T-cell (primary cell): Measurements from ENCODE around the gene SCML1. TPM values are rescaled to one million over a fixed set of nuclear protein-coding genes. Genes with fewer than 3 reads are reported as not detected.

ENCODE experiments used
- ATAC-seq, 4 experiments: fragments of 200-7000 bp in 3 of 4; fragments of 150-1000 bp in 1 of 4; cut with Tn5 transposase; replicated peaks in 1 of 4; 1 replicate in 3 of 4; 2 replicates in 1 of 4; pipeline ENCODE4 v1.10.0; 2021; ENCODE audit warnings: moderate library complexity in 3 of 4, mild to moderate bottlenecking in 2 of 4, moderate number of reproducible peaks in 1 of 4
- CTCF ChIA-PET, 2 donors: fragments of 300-600 bp; sonication (Branson Sonifier 250); formaldehyde crosslinking; loops; one replicate each; lab custom pipeline; 2022; ENCODE audit warnings: antibody characterized with exemption in 2 of 2; lab: Charles Lee
- POLR2A ChIA-PET, 2 donors: fragments of 300-600 bp; sonication (Branson Sonifier 250); formaldehyde crosslinking; loops; one replicate each; lab custom pipeline; 2022; ENCODE audit warnings: antibody characterized with exemption in 2 of 2; lab: Charles Lee
- DNase-seq, 35 experiments: peaks; one replicate each; pipeline versions ENCODE4 v3.0.0 to v3.0.0-alpha.2; 2013 to 2023
- H3K27ac ChIP-seq: one replicate; pipeline ENCODE4 v1.5.1; 2013; ENCODE audit warnings: low read length
- H3K27me3 ChIP-seq, 2 experiments: replicated peaks in 1 of 2; 1 replicate in 1 of 2; 2 replicates in 1 of 2; pipeline versions ENCODE4 v1.6.1 to v1.7.0; 2013; ENCODE audit warnings: low read length in 1 of 2, mixed read lengths in 1 of 2; ENCODE audit not compliant: control insufficient read depth in 2 of 2, insufficient read depth in 2 of 2; ENCODE audit errors: extremely low read depth in 1 of 2
- H3K36me3 ChIP-seq, 2 donors: 1 replicate in 1 of 2; 2 replicates in 1 of 2; pipeline versions ENCODE4 v1.6.1 to v1.7.0; 2013; ENCODE audit warnings: low read length in 1 of 2; ENCODE audit not compliant: control insufficient read depth in 2 of 2, insufficient read depth in 1 of 2; ENCODE audit errors: extremely low read depth in 1 of 2
- H3K4me1 ChIP-seq, 2 experiments: 1 replicate in 1 of 2; 2 replicates in 1 of 2; pipeline versions ENCODE4 v1.6.1 to v1.7.0; 2013; ENCODE audit warnings: low read length in 2 of 2, mixed read lengths in 1 of 2; ENCODE audit not compliant: insufficient read depth in 2 of 2, control insufficient read depth in 1 of 2; ENCODE audit errors: extremely low read depth in 1 of 2
- H3K4me3 ChIP-seq, 2 donors: 1 replicate in 1 of 2; 2 replicates in 1 of 2; pipeline versions ENCODE4 v1.5.1 to v1.7.0; 2013; ENCODE audit warnings: mild to moderate bottlenecking in 2 of 2, low read length in 1 of 2, moderate library complexity in 1 of 2; ENCODE audit not compliant: control insufficient read depth in 1 of 2; ENCODE audit errors: extremely low read depth in 1 of 2
- H3K9me3 ChIP-seq: 2 replicates; pipeline ENCODE4 v1.7.0; 2013
- H3K27ac Mint-ChIP-seq, 2 donors: one replicate each; pipeline ENCODE4 v1.8.0; 2020 to 2021; ENCODE audit warnings: mild to moderate bottlenecking in 2 of 2, mixed read lengths in 2 of 2
- H3K27me3 Mint-ChIP-seq, 2 donors: one replicate each; pipeline ENCODE4 v1.8.0; 2021 to 2022; ENCODE audit warnings: mixed read lengths in 2 of 2
- H3K36me3 Mint-ChIP-seq: one replicate; pipeline ENCODE4 v1.8.0; 2021; ENCODE audit warnings: mixed read lengths
- H3K4me1 Mint-ChIP-seq, 3 donors: one replicate each; pipeline ENCODE4 v1.8.0; 2020 to 2022; ENCODE audit warnings: mixed read lengths in 3 of 3, mild to moderate bottlenecking in 1 of 3
- H3K4me3 Mint-ChIP-seq, 3 donors: one replicate each; pipeline ENCODE4 v1.8.0; 2020 to 2022; ENCODE audit warnings: mild to moderate bottlenecking in 3 of 3, mixed read lengths in 3 of 3, moderate library complexity in 3 of 3
- H3K9me3 Mint-ChIP-seq, 3 donors: one replicate each; pipeline ENCODE4 v1.8.0; 2020 to 2022; ENCODE audit warnings: mixed read lengths in 3 of 3
- WGBS: methylation state at CpG from one replicate; pipeline ENCODE4 v1.1.5; 2013; ENCODE audit warnings: missing lambda C conversion rate; ENCODE audit not compliant: insufficient coverage; 5-methylcytosine and 5-hydroxymethylcytosine counted together
- total RNA-seq, 35 experiments: library from RNA in 6 of 35; stranded (reverse) in 6 of 35; fragments of 120-200 nt in 1 of 35; gene quantifications; one replicate each; pipeline versions ENCODE4 v1.2.1 to v1.2.4 and lab custom pipeline; 2013 to 2026

Gene SCML1
- total RNA-seq, 5 donors from 2014 or later (not counting 1 experiment from before 2014, with no cell fraction given): 13.6 to 33.0 (median 23.0) TPM

GRCh38 chrX:17703201-17703600 is 34.1 kb upstream of the SCML1 start:
- POLR2A ChIA-PET: no interaction called here
- no peak overlapping the region for H3K4me3 Mint-ChIP-seq
- Histone ChIP-seq H3K36me3 (no peaks in the 10 kb centered on the region), H3K4me3 (no peak overlapping the region), H3K4me1 (no peaks in the 10 kb centered on the region), H3K27ac (no peak overlapping the region), H3K9me3 (no peaks in the 10 kb centered on the region), H3K27me3 (no peaks in the 10 kb centered on the region)
- peaks cover 0 to 2% of the 10 kb centered on the region in 2 donors for H3K27me3 Mint-ChIP-seq
- no peaks in the 10 kb centered on the region for H3K9me3 Mint-ChIP-seq
- no peak for ATAC-seq
- H3K4me1 Mint-ChIP-seq: no peaks in the 10 kb centered on the region
- H3K27ac Mint-ChIP-seq: no peak overlapping the region
- CTCF ChIA-PET: no interaction called here
- H3K36me3 Mint-ChIP-seq: no peaks in the 10 kb centered on the region
- DNase-seq: no peak
- WGBS: no CpG with 5 or more reads among the region's 2 CpGs

- no peaks in the 10 kb centered on the region for H3K9me3 ChIP-seq
- no peak overlapping the region for H3K4me3 ChIP-seq
- H3K27ac ChIP-seq: no peak overlapping the region
- no peaks in the 10 kb centered on the region for H3K4me1 ChIP-seq
- no peak for DNase-seq
- Mint-ChIP-seq H3K4me3 (no peak overlapping the region), H3K27ac (no peak overlapping the region), H3K4me1 (no peaks in the 10 kb centered on the region), H3K9me3 (no peaks in the 10 kb centered on the region), H3K36me3 (no peaks in the 10 kb centered on the region), H3K27me3 (peaks cover under 1 to 2% of the 10 kb centered on the region in 2 donors)
- no peak for ATAC-seq
- no peaks in the 10 kb centered on the region for H3K27me3 ChIP-seq
- ChIA-PET CTCF (interaction anchor here in 1 of 2 donors (1.0 kb wide), 1 partner anchor 13 kb away, joined by 3 read pairs; no protein-coding TSS in a partner anchor), POLR2A (no interaction called here)
- WGBS: 60% methylated on average over 1 of the region's 2 CpGs
- H3K36me3 ChIP-seq: no peaks in the 10 kb centered on the region
These were observed 32.1 kb upstream of the SCML1 start for GRCh38 chrX:17705211-17705610.

- ChIA-PET POLR2A (no interaction called here), CTCF (no interaction called here)
- Histone ChIP-seq H3K9me3 (no peaks in the 10 kb centered on the region), H3K4me3 (no peak overlapping the region), H3K27ac (no peak overlapping the region), H3K27me3 (no peaks in the 10 kb centered on the region), H3K4me1 (no peaks in the 10 kb centered on the region), H3K36me3 (no peaks in the 10 kb centered on the region)
- no CpG with 5 or more reads among the region's 4 CpGs for WGBS
- no peak overlapping the region for H3K4me3 Mint-ChIP-seq
- H3K9me3 Mint-ChIP-seq: no peaks in the 10 kb centered on the region
- H3K27ac Mint-ChIP-seq: no peak overlapping the region
- no peaks in the 10 kb centered on the region for H3K4me1 Mint-ChIP-seq
- DNase-seq: no peak
- no peak for ATAC-seq
- peaks cover 2 to 5% of the 10 kb centered on the region in 2 donors for H3K27me3 Mint-ChIP-seq
- no peaks in the 10 kb centered on the region for H3K36me3 Mint-ChIP-seq
These were observed 30.6 kb upstream of the SCML1 start for GRCh38 chrX:17706676-17707075.

- Mint-ChIP-seq H3K9me3 (no peaks in the 10 kb centered on the region), H3K27ac (no peak overlapping the region), H3K4me1 (no peaks in the 10 kb centered on the region), H3K27me3 (peaks cover 0 to 5% of the 10 kb centered on the region in 2 donors), H3K4me3 (no peak overlapping the region), H3K36me3 (no peaks in the 10 kb centered on the region)
- no CpG with 5 or more reads among the region's 3 CpGs for WGBS
- ATAC-seq (no peak), DNase-seq (no peak)
- ChIA-PET CTCF (no interaction called here), POLR2A (no interaction called here)
- H3K9me3 ChIP-seq: no peaks in the 10 kb centered on the region
- no peaks in the 10 kb centered on the region for H3K36me3 ChIP-seq
- H3K27ac ChIP-seq: no peak overlapping the region
- H3K4me3 ChIP-seq: no peak overlapping the region
- no peaks in the 10 kb centered on the region for H3K4me1 ChIP-seq
- no peaks in the 10 kb centered on the region for H3K27me3 ChIP-seq
These were observed 29.6 kb upstream of the SCML1 start for GRCh38 chrX:17707731-17708130.

GRCh38 chrX:17710871-17711301 is 26.4 kb upstream of the SCML1 start:
- Mint-ChIP-seq H3K36me3 (no peaks in the 10 kb centered on the region), H3K27me3 (peaks cover 0 to 5% of the 10 kb centered on the region in 2 donors), H3K4me3 (no peak overlapping the region), H3K9me3 (no peaks in the 10 kb centered on the region), H3K27ac (no peak overlapping the region), H3K4me1 (no peaks in the 10 kb centered on the region)
- Histone ChIP-seq H3K27me3 (no peaks in the 10 kb centered on the region), H3K4me1 (no peaks in the 10 kb centered on the region), H3K36me3 (no peaks in the 10 kb centered on the region), H3K9me3 (no peaks in the 10 kb centered on the region), H3K27ac (no peak overlapping the region), H3K4me3 (no peak overlapping the region)
- ATAC-seq (no peak), DNase-seq (no peak)
- 67% methylated on average over 1 of the region's 1 CpG for whole genome bisulfite sequencing
- POLR2A ChIA-PET: no interaction called here
- CTCF ChIA-PET: no interaction called here

GRCh38 chrX:17713288-17713687 is 24.0 kb upstream of the SCML1 start:
- Histone ChIP-seq H3K27me3 (no peaks in the 10 kb centered on the region), H3K9me3 (no peaks in the 10 kb centered on the region), H3K27ac (no peak overlapping the region), H3K4me1 (no peaks in the 10 kb centered on the region), H3K36me3 (no peaks in the 10 kb centered on the region), H3K4me3 (no peak overlapping the region)
- H3K4me3 Mint-ChIP-seq: no peak overlapping the region
- WGBS: no CpG with 5 or more reads among the region's 2 CpGs
- ChIA-PET POLR2A (interaction anchor here in 1 of 2 donors (0.7 kb wide), 1 partner anchor 596 kb away, joined by 7 read pairs; no protein-coding TSS in a partner anchor), CTCF (interaction anchor here in 1 of 2 donors (0.6 kb wide), 1 partner anchor 928 kb away, joined by 3 read pairs; no protein-coding TSS in a partner anchor)
- H3K9me3 Mint-ChIP-seq: no peaks in the 10 kb centered on the region
- H3K27ac Mint-ChIP-seq: no peak overlapping the region
- peaks cover 0 to 18% of the 10 kb centered on the region in 2 donors for H3K27me3 Mint-ChIP-seq
- no peak for DNase-seq
- no peaks in the 10 kb centered on the region for H3K4me1 Mint-ChIP-seq
- H3K36me3 Mint-ChIP-seq: no peaks in the 10 kb centered on the region
- ATAC-seq: no peak
